Measurements from ENCODE around the gene TCEAL3.

DNA sequence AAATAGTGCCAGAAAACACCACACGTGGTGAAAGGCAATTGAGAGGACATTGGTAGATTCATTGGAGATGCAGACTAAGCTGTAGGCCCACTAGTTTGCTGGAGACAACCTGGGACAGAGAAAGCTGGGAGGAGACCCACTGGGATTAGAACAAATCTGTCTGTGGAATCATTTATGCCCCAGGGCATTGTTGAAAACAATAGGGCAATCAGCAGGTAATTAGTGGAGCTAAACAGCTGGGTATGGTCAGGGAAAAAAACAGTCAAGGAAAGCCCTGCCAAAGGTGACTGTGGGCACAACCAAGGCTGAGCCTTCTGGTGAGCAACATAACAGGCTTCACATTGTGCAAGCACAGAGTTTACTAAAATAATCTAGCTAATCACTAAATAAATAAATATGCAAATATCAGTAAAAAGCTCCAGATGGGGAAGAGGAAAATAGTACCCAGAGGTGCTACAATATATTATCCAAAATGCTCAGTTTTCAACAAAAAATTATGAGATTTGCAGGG, 9.0 kb downstream of the TCEAL3 start:
- TF ChIP-seq, protein P1, sequence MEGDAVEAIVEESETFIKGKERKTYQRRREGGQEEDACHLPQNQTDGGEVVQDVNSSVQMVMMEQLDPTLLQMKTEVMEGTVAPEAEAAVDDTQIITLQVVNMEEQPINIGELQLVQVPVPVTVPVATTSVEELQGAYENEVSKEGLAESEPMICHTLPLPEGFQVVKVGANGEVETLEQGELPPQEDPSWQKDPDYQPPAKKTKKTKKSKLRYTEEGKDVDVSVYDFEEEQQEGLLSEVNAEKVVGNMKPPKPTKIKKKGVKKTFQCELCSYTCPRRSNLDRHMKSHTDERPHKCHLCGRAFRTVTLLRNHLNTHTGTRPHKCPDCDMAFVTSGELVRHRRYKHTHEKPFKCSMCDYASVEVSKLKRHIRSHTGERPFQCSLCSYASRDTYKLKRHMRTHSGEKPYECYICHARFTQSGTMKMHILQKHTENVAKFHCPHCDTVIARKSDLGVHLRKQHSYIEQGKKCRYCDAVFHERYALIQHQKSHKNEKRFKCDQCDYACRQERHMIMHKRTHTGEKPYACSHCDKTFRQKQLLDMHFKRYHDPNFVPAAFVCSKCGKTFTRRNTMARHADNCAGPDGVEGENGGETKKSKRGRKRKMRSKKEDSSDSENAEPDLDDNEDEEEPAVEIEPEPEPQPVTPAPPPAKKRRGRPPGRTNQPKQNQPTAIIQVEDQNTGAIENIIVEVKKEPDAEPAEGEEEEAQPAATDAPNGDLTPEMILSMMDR (IDR thresholded peaks at IDR 0.05) = no peak
- no peak for TF ChIP-seq POLR2AphosphoS5 (IDR thresholded peaks at IDR 0.05; ENCODE audit: low read depth, low read length)
- no peak for TF ChIP-seq SIN3A (IDR thresholded peaks at IDR 0.05; ENCODE audit: borderline replicate concordance, low read depth, low read length)
- no peak for TF ChIP-seq TEAD4 (IDR thresholded peaks at IDR 0.05; ENCODE audit: borderline replicate concordance, insufficient read depth)
- no peak for TF ChIP-seq EP300 (IDR thresholded peaks at IDR 0.05; ENCODE audit: borderline replicate concordance in 1 of 2, low read depth in 1 of 2, low read length in 1 of 2)
- TF ChIP-seq, protein P2, sequence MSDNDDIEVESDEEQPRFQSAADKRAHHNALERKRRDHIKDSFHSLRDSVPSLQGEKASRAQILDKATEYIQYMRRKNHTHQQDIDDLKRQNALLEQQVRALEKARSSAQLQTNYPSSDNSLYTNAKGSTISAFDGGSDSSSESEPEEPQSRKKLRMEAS (IDR thresholded peaks at IDR 0.05; ENCODE audit: low read depth) = no peak
